ENCODE data around the gene TEX48. TPM values are rescaled to one million over a fixed set of nuclear protein-coding genes. Genes with fewer than 3 reads are reported as not detected.

TEX48 gene
- total RNA-seq, 1 experiment from 2014 or later, result not detected

DNA sequence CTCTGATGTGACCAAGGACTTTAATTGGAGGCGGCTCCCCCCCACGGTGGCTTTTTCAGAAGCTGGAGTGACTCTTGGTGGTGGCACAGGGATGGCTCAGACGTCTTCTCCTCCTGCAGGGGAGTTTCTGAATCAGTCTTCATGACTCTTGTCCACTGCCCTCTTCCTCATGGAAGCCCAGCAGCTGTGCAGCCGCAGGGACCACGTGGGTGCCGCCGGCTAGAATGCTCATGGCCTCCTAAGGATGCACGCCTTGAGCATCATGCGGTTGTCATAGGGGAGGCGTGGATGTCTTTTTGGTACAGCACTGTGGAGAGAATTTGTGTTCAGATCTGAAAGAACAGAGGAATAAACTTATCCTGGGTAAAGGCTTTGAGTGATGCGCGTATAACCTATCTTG is 25.7 kb downstream of the TEX48 start:
- no peak overlapping the region for H3K27ac Mint-ChIP-seq
- H3K36me3 Mint-ChIP-seq, result no peaks in the 10 kb centered on the region
- ChIA-PET POLR2A (interaction anchor here (0.5 kb wide), 1 partner anchor 31 kb away, joined by 5 read pairs; no protein-coding TSS in a partner anchor), CTCF (interaction anchor here (1.0 to 7.6 kb wide), 2 partner anchors 222 to 248 kb away, joined by 3 to 130 read pairs; no protein-coding TSS in a partner anchor)
- TF ChIP-seq MYBL2 (CRISPR knock-in tag; IDR thresholded peaks at IDR 0.05), result no peak
- TF ChIP-seq SMAD3 (CRISPR knock-in tag; IDR thresholded peaks at IDR 0.05; ENCODE audit: borderline replicate concordance), result no peak
- no peak for TF ChIP-seq PREB (CRISPR knock-in tag; IDR thresholded peaks at IDR 0.05; ENCODE audit: borderline replicate concordance)
- no peak for TF ChIP-seq ZNF396 (CRISPR knock-in tag; IDR thresholded peaks at IDR 0.05; ENCODE audit: borderline replicate concordance)
- no peak for TF ChIP-seq EMX1 (CRISPR knock-in tag; IDR thresholded peaks at IDR 0.05)
- TF ChIP-seq NFE2L1 (CRISPR knock-in tag; IDR thresholded peaks at IDR 0.05), result no peak
- TF ChIP-seq FOXP4 (CRISPR knock-in tag; IDR thresholded peaks at IDR 0.05), result no peak
- no peak for TF ChIP-seq SP1 (CRISPR knock-in tag; conservative IDR thresholded peaks at IDR 0.05)
- TF ChIP-seq ZMAT4 (CRISPR knock-in tag; IDR thresholded peaks at IDR 0.05), result no peak
- TF ChIP-seq RORB (CRISPR knock-in tag; IDR thresholded peaks at IDR 0.05), result no peak
- no peak for TF ChIP-seq ZNF532 (CRISPR knock-in tag; IDR thresholded peaks at IDR 0.05; ENCODE audit: borderline replicate concordance)
- no peak for TF ChIP-seq MAX (CRISPR knock-in tag; IDR thresholded peaks at IDR 0.05)
- TF ChIP-seq TCF7 (CRISPR knock-in tag; IDR thresholded peaks at IDR 0.05; ENCODE audit: low read depth), result no peak
- no peak for TF ChIP-seq NFATC4 (CRISPR knock-in tag; IDR thresholded peaks at IDR 0.05)
- no peak for TF ChIP-seq ETV6 (CRISPR knock-in tag; IDR thresholded peaks at IDR 0.05)
- TF ChIP-seq FOXJ3 (CRISPR knock-in tag; IDR thresholded peaks at IDR 0.05; ENCODE audit: borderline replicate concordance), result no peak
- no peak for TF ChIP-seq ZNF416 (CRISPR knock-in tag; IDR thresholded peaks at IDR 0.05)
- no peaks in the 10 kb centered on the region; the same call in none of the 2 replicates for H3K27me3 Mint-ChIP-seq (ENCODE audit: low read depth)
- H3K4me3 Mint-ChIP-seq, result no peak overlapping the region
- H3K9me3 Mint-ChIP-seq, result no peaks in the 10 kb centered on the region
- H3K4me1 Mint-ChIP-seq, result peaks cover 4% of the 10 kb centered on the region; the same call in 1 of the 2 replicates
- ATAC-seq, result no peak
- no peak for DNase-seq (ENCODE audit: low spot score)

DNA sequence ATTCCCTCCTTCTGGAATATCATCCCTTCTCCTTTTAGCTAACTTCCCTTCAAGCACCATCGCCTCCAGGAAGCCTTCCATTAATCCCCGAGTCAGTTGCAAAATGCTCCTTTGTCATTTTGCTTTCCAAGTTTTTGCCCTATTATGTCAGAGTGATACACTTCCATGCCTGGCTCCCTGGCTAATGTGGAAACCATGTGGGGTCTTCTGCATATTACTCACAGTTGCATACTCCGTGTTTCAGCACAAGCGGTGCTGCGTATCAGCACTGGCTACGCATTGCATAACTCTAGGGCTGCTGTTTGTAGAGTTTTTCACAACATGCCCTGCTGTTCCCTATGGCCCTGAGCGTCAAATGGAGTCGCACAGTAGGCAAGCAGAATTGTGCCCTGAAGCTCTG is 26.3 kb downstream of the TEX48 start:
- Mint-ChIP-seq H3K4me3 (no peak overlapping the region), H3K36me3 (no peaks in the 10 kb centered on the region), H3K27ac (no peak overlapping the region), H3K4me1 (peaks cover 4% of the 10 kb centered on the region; the same call in 1 of the 2 replicates), H3K9me3 (no peaks in the 10 kb centered on the region), H3K27me3 (ENCODE audit: low read depth) (no peaks in the 10 kb centered on the region; the same call in none of the 2 replicates)
- ATAC-seq, result no peak
- no peak for DNase-seq (ENCODE audit: low spot score)
- POLR2A ChIA-PET, result no interaction called here
- TF ChIP-seq IRF1 (CRISPR knock-in tag; IDR thresholded peaks at IDR 0.05) (no peak), RORB (CRISPR knock-in tag; IDR thresholded peaks at IDR 0.05) (no peak), PREB (CRISPR knock-in tag; IDR thresholded peaks at IDR 0.05; ENCODE audit: borderline replicate concordance) (no peak)
- CTCF ChIA-PET, result interaction anchor here (0.6 to 7.6 kb wide), 6 partner anchors 38 to 251 kb away, joined by 3 to 130 read pairs (median 3); no protein-coding TSS in a partner anchor
